ENCODE data around the gene ZAR1.

Gene ZAR1

DNA sequence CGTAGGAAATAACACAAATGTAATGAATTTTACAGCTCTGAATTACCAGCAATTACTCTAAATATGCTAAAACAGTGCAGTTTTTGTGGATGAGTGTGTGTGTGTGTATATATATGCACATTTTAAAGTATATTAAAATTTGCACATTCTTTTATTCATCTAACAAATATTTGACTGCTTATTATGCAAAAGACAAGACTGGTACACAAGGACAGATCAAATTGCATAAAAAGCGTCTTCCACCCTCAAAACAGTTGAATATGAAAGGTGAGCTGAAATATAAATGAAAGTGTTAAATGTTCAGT lies 13.9 kb downstream of the ZAR1 start:
- no peak overlapping the region for H3K4me3 ChIP-seq (ENCODE audit: low read depth in 1 of 2, low read length in 2 of 2)
- no peak overlapping the region for H3K9ac ChIP-seq (ENCODE audit: low read depth in 1 of 2, low read length in 2 of 2)
- no peaks in the 10 kb centered on the region for H3K4me1 ChIP-seq (ENCODE audit: control insufficient read depth in 1 of 2, insufficient read depth in 2 of 2, low read length in 2 of 2)
- no peak overlapping the region for H3K27ac ChIP-seq (ENCODE audit: low read depth, low read length)
- no peaks in the 10 kb centered on the region for H3K27me3 ChIP-seq (ENCODE audit: control insufficient read depth in 1 of 2, insufficient read depth in 2 of 2, low read length in 2 of 2)
- no peaks in the 10 kb centered on the region for H3K9me3 ChIP-seq (ENCODE audit: control insufficient read depth in 1 of 2, low read length in 2 of 2)
- peaks cover 20 to 57% of the 10 kb centered on the region in 2 donors for H3K36me3 ChIP-seq (ENCODE audit: control insufficient read depth in 1 of 2, insufficient read depth in 2 of 2, low read length in 2 of 2)

DNA sequence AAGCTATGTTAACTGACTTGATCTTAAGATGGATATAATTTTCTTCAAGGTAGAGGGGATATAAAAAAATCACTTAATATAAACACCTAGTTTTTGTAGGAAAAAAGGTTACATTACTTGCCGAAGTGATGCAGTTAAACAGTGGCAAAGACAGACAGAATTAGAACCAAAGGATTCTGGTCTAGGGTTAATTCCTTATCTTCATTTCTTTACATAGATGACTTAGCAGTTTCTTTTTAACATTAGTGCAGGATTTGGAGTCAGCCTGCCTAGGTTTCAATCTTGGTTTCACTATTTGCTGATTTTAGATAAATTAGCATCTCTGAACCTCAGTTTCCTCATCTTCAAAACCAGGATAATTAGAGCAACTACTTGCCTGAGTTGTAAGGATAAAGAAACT lies 14.3 kb downstream of the ZAR1 start:
- Histone ChIP-seq H3K9ac (ENCODE audit: low read depth in 1 of 2, low read length in 2 of 2) (no peak overlapping the region), H3K36me3 (ENCODE audit: control insufficient read depth in 1 of 2, insufficient read depth in 2 of 2, low read length in 2 of 2) (peaks cover 20 to 58% of the 10 kb centered on the region in 2 donors), H3K4me1 (ENCODE audit: control insufficient read depth in 1 of 2, insufficient read depth in 2 of 2, low read length in 2 of 2) (no peaks in the 10 kb centered on the region), H3K4me3 (ENCODE audit: low read depth in 1 of 2, low read length in 2 of 2) (no peak overlapping the region), H3K27ac (ENCODE audit: low read depth, low read length) (no peak overlapping the region), H3K27me3 (ENCODE audit: control insufficient read depth in 1 of 2, insufficient read depth in 2 of 2, low read length in 2 of 2) (no peaks in the 10 kb centered on the region), H3K9me3 (ENCODE audit: control insufficient read depth in 1 of 2, low read length in 2 of 2) (no peaks in the 10 kb centered on the region)

DNA sequence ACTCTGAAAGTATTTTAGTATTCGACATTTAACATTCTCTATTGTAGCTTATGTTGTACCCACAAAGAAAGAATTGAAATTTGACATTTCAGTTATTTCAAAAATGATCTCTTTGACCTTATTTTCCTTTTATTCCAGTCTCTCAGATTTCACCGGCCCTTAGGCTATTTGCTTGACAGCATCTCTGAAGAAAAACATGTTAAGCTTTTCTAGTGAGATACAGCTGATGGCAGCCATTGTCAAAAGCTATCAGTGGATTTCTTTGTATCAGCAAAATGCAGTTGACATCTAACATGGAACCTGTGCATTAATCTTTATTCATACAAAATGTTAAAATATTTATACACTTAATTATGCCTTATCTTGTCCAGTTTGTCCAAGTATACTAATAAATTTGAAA lies 16.7 kb downstream of the ZAR1 start:
- Histone ChIP-seq H3K9me3 (ENCODE audit: control insufficient read depth in 1 of 2, low read length in 2 of 2) (no peaks in the 10 kb centered on the region), H3K9ac (ENCODE audit: low read depth in 1 of 2, low read length in 2 of 2) (no peak overlapping the region), H3K4me1 (ENCODE audit: control insufficient read depth in 1 of 2, insufficient read depth in 2 of 2, low read length in 2 of 2) (no peaks in the 10 kb centered on the region), H3K4me3 (ENCODE audit: low read depth in 1 of 2, low read length in 2 of 2) (no peak overlapping the region), H3K27me3 (ENCODE audit: control insufficient read depth in 1 of 2, insufficient read depth in 2 of 2, low read length in 2 of 2) (no peaks in the 10 kb centered on the region), H3K36me3 (ENCODE audit: control insufficient read depth in 1 of 2, insufficient read depth in 2 of 2, low read length in 2 of 2) (peaks cover 26 to 60% of the 10 kb centered on the region in 2 donors), H3K27ac (ENCODE audit: low read depth, low read length) (no peak overlapping the region)

DNA sequence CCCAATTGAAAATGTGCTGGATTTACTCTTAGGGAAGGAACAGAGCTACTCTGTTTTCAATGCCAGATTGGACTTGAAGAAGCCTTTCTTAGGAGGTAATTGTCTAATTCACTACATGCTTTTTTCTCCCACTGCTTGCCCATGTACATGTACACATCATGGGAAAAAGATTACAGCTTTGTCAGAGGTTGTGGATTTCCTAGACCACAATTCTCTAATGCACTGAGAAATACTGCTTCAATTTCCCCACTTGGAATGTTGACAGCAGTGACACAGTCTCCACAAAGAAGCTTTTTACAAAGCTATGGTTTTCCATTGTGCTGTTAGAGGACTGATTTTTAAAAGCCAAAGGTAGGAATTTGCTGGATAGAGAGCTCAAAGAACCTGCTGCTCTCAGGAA lies 19.5 kb downstream of the ZAR1 start:
- Histone ChIP-seq H3K9me3 (ENCODE audit: control insufficient read depth in 1 of 2, low read length in 2 of 2) (no peaks in the 10 kb centered on the region), H3K36me3 (ENCODE audit: control insufficient read depth in 1 of 2, insufficient read depth in 2 of 2, low read length in 2 of 2) (peaks cover 47 to 78% of the 10 kb centered on the region in 2 donors), H3K4me1 (ENCODE audit: control insufficient read depth in 1 of 2, insufficient read depth in 2 of 2, low read length in 2 of 2) (no peaks in the 10 kb centered on the region), H3K9ac (ENCODE audit: low read depth in 1 of 2, low read length in 2 of 2) (no peak overlapping the region), H3K27me3 (ENCODE audit: control insufficient read depth in 1 of 2, insufficient read depth in 2 of 2, low read length in 2 of 2) (no peaks in the 10 kb centered on the region), H3K4me3 (ENCODE audit: low read depth in 1 of 2, low read length in 2 of 2) (no peak overlapping the region), H3K27ac (ENCODE audit: low read depth, low read length) (no peak overlapping the region)

DNA sequence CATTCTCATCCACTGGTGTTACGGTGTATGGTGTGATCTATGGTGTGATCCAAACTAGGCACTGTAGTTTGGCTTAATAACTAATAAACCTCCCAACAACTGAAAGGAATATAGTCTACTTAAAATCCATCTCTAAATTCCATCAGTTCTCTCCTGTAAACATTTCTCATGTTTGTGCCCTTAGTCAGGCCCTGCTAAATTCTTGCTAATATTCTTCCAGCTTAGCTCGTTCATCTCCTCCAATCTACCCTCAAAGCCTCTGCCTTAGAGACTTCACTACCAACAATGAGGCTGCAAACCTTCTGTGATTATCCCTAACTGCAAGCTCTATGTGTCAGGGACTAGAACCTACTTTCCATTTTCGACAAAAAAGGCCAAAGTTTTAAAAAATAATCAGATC lies 28.1 kb downstream of the ZAR1 start:
- Histone ChIP-seq H3K4me3 (ENCODE audit: low read depth in 1 of 2, low read length in 2 of 2) (no peak overlapping the region), H3K9ac (ENCODE audit: low read depth in 1 of 2, low read length in 2 of 2) (no peak overlapping the region), H3K27ac (ENCODE audit: low read depth, low read length) (no peak overlapping the region), H3K4me1 (ENCODE audit: control insufficient read depth in 1 of 2, insufficient read depth in 2 of 2, low read length in 2 of 2) (no peaks in the 10 kb centered on the region), H3K27me3 (ENCODE audit: control insufficient read depth in 1 of 2, insufficient read depth in 2 of 2, low read length in 2 of 2) (no peaks in the 10 kb centered on the region), H3K9me3 (ENCODE audit: control insufficient read depth in 1 of 2, low read length in 2 of 2) (no peaks in the 10 kb centered on the region), H3K36me3 (ENCODE audit: control insufficient read depth in 1 of 2, insufficient read depth in 2 of 2, low read length in 2 of 2) (peaks cover 60 to 76% of the 10 kb centered on the region in 2 donors)

DNA sequence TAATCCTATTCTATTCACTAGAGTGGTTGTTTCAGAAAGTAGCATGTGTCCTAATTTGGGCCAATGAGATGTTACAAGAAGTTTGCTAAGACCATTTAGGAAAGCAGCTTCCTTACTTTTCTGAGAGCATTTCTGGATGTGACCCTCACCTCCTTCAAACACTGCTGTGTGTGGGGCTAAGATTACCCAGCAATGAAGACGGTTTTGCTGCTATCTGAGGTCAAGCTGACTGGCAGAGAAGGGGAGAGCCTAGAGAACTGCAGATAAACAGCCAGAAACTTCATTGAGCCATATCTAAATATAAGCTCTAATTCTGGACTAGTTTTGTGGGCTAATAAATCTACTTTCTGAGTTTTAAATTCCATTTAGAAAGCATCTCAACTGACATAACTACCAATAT lies 36.4 kb downstream of the ZAR1 start:
- no peak overlapping the region for H3K4me3 ChIP-seq (ENCODE audit: low read depth in 1 of 2, low read length in 2 of 2)
- H3K9me3 ChIP-seq (ENCODE audit: control insufficient read depth in 1 of 2, low read length in 2 of 2): no peaks in the 10 kb centered on the region
- no peaks in the 10 kb centered on the region for H3K4me1 ChIP-seq (ENCODE audit: control insufficient read depth in 1 of 2, insufficient read depth in 2 of 2, low read length in 2 of 2)
- H3K27me3 ChIP-seq (ENCODE audit: control insufficient read depth in 1 of 2, insufficient read depth in 2 of 2, low read length in 2 of 2): no peaks in the 10 kb centered on the region
- peaks cover 53 to 77% of the 10 kb centered on the region in 2 donors for H3K36me3 ChIP-seq (ENCODE audit: control insufficient read depth in 1 of 2, insufficient read depth in 2 of 2, low read length in 2 of 2)
- no peak overlapping the region for H3K27ac ChIP-seq (ENCODE audit: low read depth, low read length)
- H3K9ac ChIP-seq (ENCODE audit: low read depth in 1 of 2, low read length in 2 of 2): no peak overlapping the region

DNA sequence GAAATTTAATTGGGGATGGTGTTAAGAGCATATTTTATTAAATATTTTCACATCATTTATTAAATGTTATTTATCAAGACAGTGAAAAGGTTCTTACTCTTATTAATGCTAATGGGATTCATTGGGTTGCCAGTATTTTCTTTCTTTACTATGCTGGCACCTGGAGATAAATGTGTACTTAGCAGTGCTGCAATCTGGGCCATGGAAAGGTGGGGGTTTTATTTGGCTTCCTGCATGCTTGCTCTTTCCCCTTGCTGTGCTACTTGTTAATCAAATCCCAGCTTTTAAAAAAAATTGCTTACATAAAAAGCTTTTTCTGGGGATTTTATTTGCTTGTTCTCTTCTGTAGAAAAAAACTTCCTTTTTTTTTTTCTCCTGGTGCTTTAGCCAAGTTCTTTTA lies 48.3 kb downstream of the ZAR1 start:
- H3K4me3 ChIP-seq (ENCODE audit: low read depth in 1 of 2, low read length in 2 of 2): no peak overlapping the region
- no peaks in the 10 kb centered on the region for H3K9me3 ChIP-seq (ENCODE audit: control insufficient read depth in 1 of 2, low read length in 2 of 2)
- H3K4me1 ChIP-seq (ENCODE audit: control insufficient read depth in 1 of 2, insufficient read depth in 2 of 2, low read length in 2 of 2): no peaks in the 10 kb centered on the region
- no peak overlapping the region for H3K27ac ChIP-seq (ENCODE audit: low read depth, low read length)
- H3K27me3 ChIP-seq (ENCODE audit: control insufficient read depth in 1 of 2, insufficient read depth in 2 of 2, low read length in 2 of 2): no peaks in the 10 kb centered on the region
- peaks cover 25 to 59% of the 10 kb centered on the region in 2 donors for H3K36me3 ChIP-seq (ENCODE audit: control insufficient read depth in 1 of 2, insufficient read depth in 2 of 2, low read length in 2 of 2)
- H3K9ac ChIP-seq (ENCODE audit: low read depth in 1 of 2, low read length in 2 of 2): no peak overlapping the region

DNA sequence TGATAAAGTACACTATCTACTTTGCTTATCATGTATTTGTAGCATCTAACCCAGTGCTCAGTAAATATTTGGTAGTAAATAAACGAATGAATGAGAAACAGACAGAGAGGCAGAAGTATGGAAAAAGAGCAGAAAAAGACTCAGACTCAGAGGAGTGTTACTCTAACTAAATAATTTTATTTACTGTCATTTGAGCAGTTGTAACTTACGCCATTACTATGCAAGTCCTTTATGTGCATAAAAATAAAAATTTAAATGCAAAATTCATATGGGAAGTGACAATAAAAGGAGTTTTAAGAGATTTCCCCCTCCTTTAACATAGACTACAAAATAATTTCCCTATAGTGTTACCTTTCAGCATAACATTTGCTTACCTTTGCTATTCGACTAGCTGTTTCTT lies 49.5 kb downstream of the ZAR1 start:
- H3K36me3 ChIP-seq (ENCODE audit: control insufficient read depth in 1 of 2, insufficient read depth in 2 of 2, low read length in 2 of 2): peaks cover 28 to 59% of the 10 kb centered on the region in 2 donors
- H3K4me3 ChIP-seq (ENCODE audit: low read depth in 1 of 2, low read length in 2 of 2): no peak overlapping the region
- no peak overlapping the region for H3K9ac ChIP-seq (ENCODE audit: low read depth in 1 of 2, low read length in 2 of 2)
- H3K4me1 ChIP-seq (ENCODE audit: control insufficient read depth in 1 of 2, insufficient read depth in 2 of 2, low read length in 2 of 2): no peaks in the 10 kb centered on the region
- no peaks in the 10 kb centered on the region for H3K9me3 ChIP-seq (ENCODE audit: control insufficient read depth in 1 of 2, low read length in 2 of 2)
- no peaks in the 10 kb centered on the region for H3K27me3 ChIP-seq (ENCODE audit: control insufficient read depth in 1 of 2, insufficient read depth in 2 of 2, low read length in 2 of 2)
- H3K27ac ChIP-seq (ENCODE audit: low read depth, low read length): no peak overlapping the region

DNA sequence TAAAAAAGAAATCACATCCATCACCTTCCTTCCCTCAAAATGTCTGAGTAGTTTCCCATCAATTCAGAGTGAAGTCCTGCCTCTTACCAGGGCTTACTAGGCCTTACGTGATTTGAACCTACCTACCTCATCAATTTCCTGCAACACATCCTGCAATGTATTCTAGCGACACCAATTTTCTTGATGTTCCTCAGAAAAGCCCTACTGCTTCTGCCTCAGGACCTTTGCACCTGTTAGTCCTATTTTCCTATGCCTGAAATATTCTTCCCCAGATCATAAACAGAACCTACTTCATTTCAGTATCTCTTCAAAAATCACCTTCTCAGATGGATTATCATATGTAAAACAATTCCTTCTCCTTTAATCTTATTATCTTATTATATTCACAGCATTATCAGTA lies 52.8 kb downstream of the ZAR1 start:
- no peak overlapping the region for H3K27ac ChIP-seq (ENCODE audit: low read depth, low read length)
- H3K36me3 ChIP-seq (ENCODE audit: control insufficient read depth in 1 of 2, insufficient read depth in 2 of 2, low read length in 2 of 2): peaks cover 38 to 68% of the 10 kb centered on the region in 2 donors
- no peaks in the 10 kb centered on the region for H3K4me1 ChIP-seq (ENCODE audit: control insufficient read depth in 1 of 2, insufficient read depth in 2 of 2, low read length in 2 of 2)
- no peaks in the 10 kb centered on the region for H3K9me3 ChIP-seq (ENCODE audit: control insufficient read depth in 1 of 2, low read length in 2 of 2)
- no peak overlapping the region for H3K4me3 ChIP-seq (ENCODE audit: low read depth in 1 of 2, low read length in 2 of 2)
- no peak overlapping the region for H3K9ac ChIP-seq (ENCODE audit: low read depth in 1 of 2, low read length in 2 of 2)
- H3K27me3 ChIP-seq (ENCODE audit: control insufficient read depth in 1 of 2, insufficient read depth in 2 of 2, low read length in 2 of 2): no peaks in the 10 kb centered on the region

DNA sequence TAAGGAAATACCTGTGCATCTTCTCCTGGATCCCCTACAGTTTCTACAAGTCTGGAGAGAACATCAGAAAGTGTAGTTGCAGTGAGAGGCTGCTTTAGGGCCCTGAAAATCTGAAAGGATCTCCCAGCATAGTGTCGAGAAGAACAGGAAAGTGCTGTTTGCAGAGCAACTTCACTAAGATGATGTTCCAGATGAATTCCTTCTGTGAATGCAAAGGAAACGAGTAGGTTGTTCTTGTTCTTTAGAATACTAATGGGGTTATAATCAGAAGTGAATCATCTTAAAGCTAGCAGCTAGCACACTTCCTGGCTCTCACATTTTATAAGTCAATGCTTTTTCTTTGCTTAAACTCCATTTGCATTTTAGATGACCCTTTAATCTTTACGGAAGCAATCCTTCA lies 53.7 kb downstream of the ZAR1 start:
- Histone ChIP-seq H3K9ac (ENCODE audit: low read depth in 1 of 2, low read length in 2 of 2) (no peak overlapping the region), H3K36me3 (ENCODE audit: control insufficient read depth in 1 of 2, insufficient read depth in 2 of 2, low read length in 2 of 2) (peaks cover 40 to 78% of the 10 kb centered on the region in 2 donors), H3K4me1 (ENCODE audit: control insufficient read depth in 1 of 2, insufficient read depth in 2 of 2, low read length in 2 of 2) (no peaks in the 10 kb centered on the region), H3K9me3 (ENCODE audit: control insufficient read depth in 1 of 2, low read length in 2 of 2) (no peaks in the 10 kb centered on the region), H3K27ac (ENCODE audit: low read depth, low read length) (no peak overlapping the region), H3K27me3 (ENCODE audit: control insufficient read depth in 1 of 2, insufficient read depth in 2 of 2, low read length in 2 of 2) (no peaks in the 10 kb centered on the region), H3K4me3 (ENCODE audit: low read depth in 1 of 2, low read length in 2 of 2) (no peak overlapping the region)

Measured in duodenal mucosa (tissue), 2 donors.